ENCODE measurements around the gene NSL1.
A peak's percentile ranks its signal among the peaks of the same experiment; 100 is the strongest.

NSL1 gene

GRCh38 chr1:212825798-212826452 is 34.3 kb upstream of the NSL1 start:
- ChIA-PET POLR2A (no interaction called here), CTCF (interaction anchor here (2.1 kb wide), 1 partner anchor 11 kb away, joined by 8 read pairs; no protein-coding TSS in a partner anchor)
- DNase-seq (ENCODE audit: extremely low spot score) = no peak
- TF ChIP-seq CTCF (IDR thresholded peaks at IDR 0.05; ENCODE audit: control extremely low read depth, extremely low read depth, low read depth, missing control alignments) = no peak

GRCh38 chr1:212824201-212824600 is 32.6 kb upstream of the NSL1 start:
- no peak for DNase-seq (ENCODE audit: extremely low spot score)
- ChIA-PET POLR2A (no interaction called here), CTCF (interaction anchor here (1.1 to 1.3 kb wide), 3 partner anchors 9 to 171 kb away, joined by 3 to 5 read pairs (median 3); no protein-coding TSS in a partner anchor)
- TF ChIP-seq CTCF (IDR thresholded peaks at IDR 0.05; ENCODE audit: control extremely low read depth, extremely low read depth, low read depth, missing control alignments) = no peak

GRCh38 chr1:212822956-212823355 is 31.4 kb upstream of the NSL1 start:
- CTCF ChIA-PET = interaction anchor here (1.3 kb wide), 1 partner anchor 8 kb away, joined by 5 read pairs; no protein-coding TSS in a partner anchor
- POLR2A ChIA-PET = no interaction called here

GRCh38 chr1:212820969-212821368 is 29.4 kb upstream of the NSL1 start:
- TF ChIP-seq CTCF (IDR thresholded peaks at IDR 0.05; ENCODE audit: control extremely low read depth, extremely low read depth, low read depth, missing control alignments) = no peak
- ChIA-PET CTCF (interaction anchor here (1.0 to 2.7 kb wide), 6 partner anchors 11 to 175 kb away, joined by 3 to 14 read pairs (median 3); no protein-coding TSS in a partner anchor), POLR2A (interaction anchor here (0.7 kb wide), 1 partner anchor 161 kb away, joined by 3 read pairs; no protein-coding TSS in a partner anchor)
- no peak for DNase-seq (ENCODE audit: extremely low spot score)

More at GRCh38 chr1:212822956-212823355, 31.4 kb upstream of the NSL1 start:
- DNase-seq (ENCODE audit: extremely low spot score) = no peak
- no peak for TF ChIP-seq CTCF (IDR thresholded peaks at IDR 0.05; ENCODE audit: control extremely low read depth, extremely low read depth, low read depth, missing control alignments)

- no peak for TF ChIP-seq CTCF (IDR thresholded peaks at IDR 0.05; ENCODE audit: control extremely low read depth, extremely low read depth, low read depth, missing control alignments)
- CTCF ChIA-PET = interaction anchor here (0.9 to 2.7 kb wide), 10 partner anchors 9 to 183 kb away, joined by 3 to 14 read pairs (median 4); no protein-coding TSS in a partner anchor
- peak; percentile 46 for DNase-seq (ENCODE audit: extremely low spot score)
- POLR2A ChIA-PET = interaction anchor here (0.6 to 1.0 kb wide), 2 partner anchors 20 to 170 kb away, joined by 3 to 4 read pairs; no protein-coding TSS in a partner anchor
Observed at GRCh38 chr1:212819726-212820125, 28.1 kb upstream of the NSL1 start.

GRCh38 chr1:212816567-212817278 is 25.1 kb upstream of the NSL1 start:
- ChIA-PET POLR2A (interaction anchor here (0.7 kb wide), 1 partner anchor 163 kb away, joined by 11 read pairs; no protein-coding TSS in a partner anchor), CTCF (interaction anchor here (1.9 kb wide), 1 partner anchor 15 kb away, joined by 5 read pairs; no protein-coding TSS in a partner anchor)
- no peak for DNase-seq (ENCODE audit: extremely low spot score)
- TF ChIP-seq CTCF (IDR thresholded peaks at IDR 0.05; ENCODE audit: control extremely low read depth, extremely low read depth, low read depth, missing control alignments) = no peak

Data from GM10248 (cell line).